Lower leg skin (tissue), 4 donors: ENCODE data around the gene C16orf90. TPM values are rescaled to one million over a fixed set of nuclear protein-coding genes. Genes with fewer than 3 reads are reported as not detected.
"Not testable (repeated sequence)": the region's sequence is repeated elsewhere in the genome, so short reads cannot be mapped to it uniquely, and the experiment has no call there.

Experiments used
- DNase-seq, 2 donors: peaks; one replicate each; pipeline ENCODE4 v3.0.0-alpha.2; 2019; ENCODE audit warnings: low spot score in 2 of 2
- H3K4me3 ChIP-seq: fragments of 200-600 bp; sonication (generic); 2 replicates; pipeline ENCODE4 v1.5.1; 2017; ENCODE audit warnings: mild to moderate bottlenecking, low read depth; ENCODE audit not compliant: poor library complexity, severe bottlenecking
- POLR2A ChIP-seq, 2 donors: fragments of 450-650 bp; IDR thresholded peaks; one replicate each; pipeline ENCODE4 v1.6.1; 2016 to 2017; ENCODE audit warnings: antibody characterized with exemption in 2 of 2, mild to moderate bottlenecking in 1 of 2, moderate library complexity in 1 of 2
- WGBS, 2 donors: methylation state at CpG; one replicate each; pipeline ENCODE4 v1.1.5; 2018; 5-methylcytosine and 5-hydroxymethylcytosine counted together
- intact Hi-C: fragments of 100-400 bp; cut with DNase I; formaldehyde crosslinking; loops from one replicate; pipeline ENCODE4 v1.15.0; 2023; ENCODE audit warnings: low total_unique reads
- total RNA-seq, 4 donors: library from RNA; depleted of rRNA; stranded (reverse); fragments of >200 nt; gene quantifications; one replicate each; pipeline ENCODE4 v1.1.0, GENCODE V29; 2016
- TF ChIP-seq, protein P1 (sequence below), 3 donors: fragments of 450-650 bp; IDR thresholded peaks; one replicate each; pipeline ENCODE4 v1.5.1; 2016; ENCODE audit warnings: antibody characterized with exemption in 3 of 3, mild to moderate bottlenecking in 3 of 3, moderate library complexity in 2 of 3

Gene C16orf90
- total RNA-seq, 4 donors from 2014 or later = not detected

DNA sequence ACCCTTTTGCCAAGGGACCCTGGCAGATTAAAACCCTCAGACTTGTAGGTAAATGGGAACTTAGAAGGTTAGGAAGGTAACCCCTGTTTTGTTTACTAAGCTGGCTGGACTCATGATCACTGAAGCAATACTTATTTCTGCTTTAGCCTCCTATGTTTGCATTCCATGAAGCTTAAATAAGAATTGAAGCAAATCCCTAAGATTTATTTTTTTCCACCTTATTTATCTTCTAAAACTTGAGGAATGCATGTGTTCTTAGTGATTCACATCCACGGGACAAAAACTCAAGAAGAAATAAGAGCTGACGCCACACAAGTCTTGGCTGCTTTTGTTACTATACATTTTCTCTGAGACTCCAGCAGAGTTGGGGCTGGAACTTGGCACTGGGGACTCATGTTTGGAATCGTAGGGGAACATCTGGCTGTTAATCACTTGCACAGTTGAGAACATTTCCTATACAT is 41.0 kb upstream of the C16orf90 start:
- intact Hi-C loops = no loop called here
- TF ChIP-seq, protein P1, sequence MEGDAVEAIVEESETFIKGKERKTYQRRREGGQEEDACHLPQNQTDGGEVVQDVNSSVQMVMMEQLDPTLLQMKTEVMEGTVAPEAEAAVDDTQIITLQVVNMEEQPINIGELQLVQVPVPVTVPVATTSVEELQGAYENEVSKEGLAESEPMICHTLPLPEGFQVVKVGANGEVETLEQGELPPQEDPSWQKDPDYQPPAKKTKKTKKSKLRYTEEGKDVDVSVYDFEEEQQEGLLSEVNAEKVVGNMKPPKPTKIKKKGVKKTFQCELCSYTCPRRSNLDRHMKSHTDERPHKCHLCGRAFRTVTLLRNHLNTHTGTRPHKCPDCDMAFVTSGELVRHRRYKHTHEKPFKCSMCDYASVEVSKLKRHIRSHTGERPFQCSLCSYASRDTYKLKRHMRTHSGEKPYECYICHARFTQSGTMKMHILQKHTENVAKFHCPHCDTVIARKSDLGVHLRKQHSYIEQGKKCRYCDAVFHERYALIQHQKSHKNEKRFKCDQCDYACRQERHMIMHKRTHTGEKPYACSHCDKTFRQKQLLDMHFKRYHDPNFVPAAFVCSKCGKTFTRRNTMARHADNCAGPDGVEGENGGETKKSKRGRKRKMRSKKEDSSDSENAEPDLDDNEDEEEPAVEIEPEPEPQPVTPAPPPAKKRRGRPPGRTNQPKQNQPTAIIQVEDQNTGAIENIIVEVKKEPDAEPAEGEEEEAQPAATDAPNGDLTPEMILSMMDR (IDR thresholded peaks at IDR 0.05) = no peak
- no peak for TF ChIP-seq POLR2A (IDR thresholded peaks at IDR 0.05)
- DNase-seq = no peak
- H3K4me3 ChIP-seq = no peak overlapping the region
- 63 to 69% methylated on average over 3 of the region's 3 CpGs for WGBS, 2 donors

DNA sequence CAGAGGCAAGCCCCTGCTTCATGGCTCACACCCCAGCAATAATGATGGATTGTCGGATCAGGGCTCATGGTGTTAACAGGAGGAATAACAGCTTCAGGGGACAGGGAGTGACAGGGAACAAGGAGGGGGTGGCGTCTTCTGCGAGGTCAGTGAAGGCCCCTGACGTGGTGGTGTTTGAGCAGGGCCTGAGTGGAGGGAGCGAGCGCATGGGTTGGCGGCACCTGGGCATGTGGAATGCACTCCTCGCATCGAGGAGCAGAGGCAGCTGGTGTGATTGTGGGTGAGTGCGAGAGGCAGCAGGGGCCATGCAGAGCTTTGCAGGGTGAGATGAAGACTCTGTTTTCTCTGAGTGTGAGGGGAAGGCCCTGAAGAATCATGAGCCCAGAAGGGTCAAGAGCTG is 38.8 kb upstream of the C16orf90 start:
- TF ChIP-seq POLR2A (IDR thresholded peaks at IDR 0.05) = no peak
- TF ChIP-seq, protein P1 (IDR thresholded peaks at IDR 0.05) = no peak
- intact Hi-C loops = no loop called here
- H3K4me3 ChIP-seq = no peak overlapping the region
- DNase-seq = no peak
- WGBS, 2 donors = 93 to 94% methylated on average over 10 of the region's 10 CpGs

DNA sequence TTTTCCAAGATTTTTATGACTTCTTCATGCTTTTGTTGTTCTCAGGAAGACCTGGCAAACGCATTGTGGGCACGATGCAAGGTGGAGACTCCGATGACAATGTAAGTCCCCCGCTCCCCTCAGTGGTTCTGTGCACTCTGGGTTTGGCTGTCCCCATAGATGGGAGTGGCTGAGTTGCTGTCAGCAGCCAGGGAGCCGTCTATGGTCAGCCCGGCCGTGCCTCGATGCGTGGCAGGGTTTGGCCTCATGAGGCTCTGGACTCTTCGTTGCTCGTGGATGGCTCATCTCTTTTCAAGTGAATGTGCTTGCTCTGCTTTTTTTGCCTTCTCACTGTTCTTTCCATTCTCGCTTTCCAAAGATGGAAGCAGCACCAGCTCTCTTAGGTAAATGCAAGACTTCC is 37.5 kb upstream of the C16orf90 start:
- no peak overlapping the region for H3K4me3 ChIP-seq
- no peak for DNase-seq
- TF ChIP-seq, protein P1 (IDR thresholded peaks at IDR 0.05) = no peak
- TF ChIP-seq POLR2A (IDR thresholded peaks at IDR 0.05) = no peak
- intact Hi-C loops = no loop called here
- WGBS, 2 donors = 91 to 94% methylated on average over 12 of the region's 12 CpGs

DNA sequence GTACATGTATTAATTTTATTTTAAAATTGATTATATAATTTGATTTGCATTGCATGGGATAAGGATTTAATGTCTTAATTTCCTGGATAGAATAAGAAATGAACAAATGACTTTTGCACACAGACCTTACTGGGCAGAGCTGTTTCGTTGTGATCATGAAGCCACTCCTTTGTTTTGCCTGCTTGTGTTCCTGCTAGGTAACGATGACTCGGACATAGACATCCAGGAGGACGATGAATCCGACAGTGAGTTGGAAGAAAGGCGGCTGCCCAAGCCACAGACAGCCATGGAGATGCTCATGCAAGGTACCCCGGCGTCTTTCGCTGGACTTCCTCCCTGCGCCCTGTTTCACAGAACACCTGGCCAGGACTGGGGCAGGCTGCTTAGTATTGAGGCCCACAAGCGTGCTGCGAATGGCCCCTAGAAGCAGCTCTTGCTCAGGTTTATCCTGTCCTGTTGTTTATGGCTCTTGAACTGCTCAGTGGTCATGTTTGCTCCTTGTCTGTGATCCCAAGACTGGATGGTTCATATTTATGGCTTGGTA is 35.2 kb upstream of the C16orf90 start:
- H3K4me3 ChIP-seq = no peak overlapping the region
- TF ChIP-seq, protein P1 (IDR thresholded peaks at IDR 0.05) = no peak
- TF ChIP-seq POLR2A (IDR thresholded peaks at IDR 0.05) = no peak
- no peak for DNase-seq
- intact Hi-C loops = no loop called here
- 90 to 92% methylated on average over 12 of the region's 12 CpGs for WGBS, 2 donors

DNA sequence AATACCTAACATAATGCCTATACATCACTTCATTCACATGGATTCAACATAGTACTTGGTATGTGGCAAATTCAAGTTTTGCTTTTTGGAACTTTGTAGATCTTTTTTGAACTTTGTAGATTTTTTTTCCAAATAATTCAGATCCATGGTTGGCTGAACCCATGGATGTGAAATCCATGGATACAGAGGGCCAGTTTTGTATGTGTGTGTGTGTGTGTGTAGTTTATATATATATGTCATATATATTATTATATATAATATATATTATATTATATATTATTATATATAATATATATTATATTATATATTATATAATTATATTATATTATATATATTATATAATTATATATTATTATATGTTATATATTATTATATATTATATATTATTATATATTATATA is 33.9 kb upstream of the C16orf90 start:
- DNase-seq = no peak
- no peak overlapping the region for H3K4me3 ChIP-seq
- intact Hi-C loops = no loop called here
- no peak for TF ChIP-seq POLR2A (IDR thresholded peaks at IDR 0.05)
- TF ChIP-seq, protein P1 (IDR thresholded peaks at IDR 0.05) = no peak

DNA sequence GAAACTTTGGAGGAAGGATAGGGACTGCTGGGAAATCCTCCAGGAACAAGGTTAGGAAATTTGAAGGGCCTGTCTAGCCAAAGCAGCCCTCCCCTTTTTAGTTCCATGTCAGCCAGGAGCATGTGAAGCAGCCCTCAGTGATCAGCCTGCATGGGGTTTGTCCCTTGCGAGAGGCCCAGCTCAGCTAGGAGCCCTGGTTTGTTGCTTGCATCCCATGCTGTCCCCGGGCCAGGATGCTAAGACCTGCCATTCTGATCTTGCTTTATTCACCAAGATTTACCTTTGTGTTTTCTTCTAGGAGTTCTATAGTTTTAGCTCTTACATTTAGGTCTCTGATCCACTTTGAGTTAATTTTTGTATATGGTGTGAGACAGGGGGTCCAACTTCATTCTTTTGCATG is 33.1 kb upstream of the C16orf90 start:
- intact Hi-C loops = no loop called here
- 97 to 100% methylated on average over 2 of the region's 2 CpGs for WGBS, 2 donors
- no peak overlapping the region for H3K4me3 ChIP-seq
- TF ChIP-seq, protein P1 (IDR thresholded peaks at IDR 0.05) = no peak
- TF ChIP-seq POLR2A (IDR thresholded peaks at IDR 0.05) = no peak
- peak in 1 of 2 donors; percentile 15 for DNase-seq

DNA sequence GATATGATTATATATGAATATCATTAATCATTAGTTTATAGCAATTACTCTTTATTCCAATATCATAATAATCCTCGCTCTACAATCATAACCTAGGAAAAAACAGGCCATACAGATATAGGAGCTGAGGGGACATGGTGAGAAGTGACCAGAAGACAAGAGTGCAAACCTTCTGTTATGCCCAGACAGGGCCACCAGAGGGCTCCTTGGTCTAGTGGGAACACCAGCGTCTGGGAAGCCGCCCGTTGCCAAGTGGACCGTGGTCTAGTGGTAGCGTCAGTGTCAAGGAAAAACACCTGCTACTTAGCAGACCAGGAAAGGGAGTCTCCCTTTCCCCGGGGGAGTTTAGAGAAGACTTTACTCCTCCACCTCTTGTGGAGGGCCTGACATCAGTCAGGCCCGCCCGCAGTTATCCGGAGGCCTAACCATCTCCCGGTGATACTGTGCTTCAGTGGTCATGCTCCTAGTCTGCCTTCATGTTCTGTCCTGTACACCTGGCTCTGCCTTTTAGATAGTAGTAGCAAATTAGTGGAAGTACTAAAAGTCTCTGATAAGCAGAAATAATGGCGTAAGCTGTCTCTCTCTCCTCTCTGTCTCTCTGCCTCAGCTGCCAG is 32.0 kb upstream of the C16orf90 start:
- H3K4me3 ChIP-seq, intact Hi-C loops: not testable (repeated sequence)
- peak; percentile 48 to 91 for DNase-seq
- WGBS, 2 donors = 65 to 74% methylated on average over 12 of the region's 12 CpGs
